Astrocyte (in vitro differentiated cells and primary cell): ENCODE data around the gene PLEKHB1. TPM values are rescaled to one million over a fixed set of nuclear protein-coding genes. Genes with fewer than 3 reads are reported as not detected.

Experiments used
- DNase-seq: peaks from one replicate; pipeline ENCODE4 v3.0.0-alpha.2; 2010; ENCODE audit warnings: low read depth
- FAIRE-seq: peaks from 2 replicates; lab custom pipeline; 2011; peaks lifted over from hg19 to GRCh38; lab: Jason Lieb, UNC
- H2AFZ ChIP-seq: 2 replicates; pipeline ENCODE4 v1.6.0; 2012; ENCODE audit warnings: low read depth, low read length, inconsistent platforms
- H3K27ac ChIP-seq: 2 replicates; pipeline ENCODE4 v1.5.1; 2011; ENCODE audit warnings: low read depth, low read length, inconsistent platforms
- H3K27me3 ChIP-seq: 2 replicates; pipeline ENCODE4 v1.6.0; 2011; ENCODE audit warnings: low read length, inconsistent platforms; ENCODE audit not compliant: insufficient read depth
- H3K36me3 ChIP-seq: 2 replicates; pipeline ENCODE4 v1.5.1; 2011; ENCODE audit warnings: low read length, inconsistent platforms; ENCODE audit not compliant: insufficient read depth
- H3K4me1 ChIP-seq: 2 replicates; pipeline ENCODE4 v1.5.1; 2011; ENCODE audit warnings: low read length, inconsistent platforms; ENCODE audit not compliant: insufficient read depth
- H3K4me2 ChIP-seq: 2 replicates; pipeline ENCODE4 v1.6.0; 2012; ENCODE audit warnings: low read length, inconsistent platforms
- H3K4me3 ChIP-seq: 2 replicates; pipeline ENCODE4 v1.5.1; 2011; ENCODE audit warnings: low read depth, mild to moderate bottlenecking, low read length, inconsistent platforms; ENCODE audit not compliant: insufficient read depth
- H3K79me2 ChIP-seq: 2 replicates; pipeline ENCODE4 v1.6.0; 2012; ENCODE audit warnings: mild to moderate bottlenecking, low read length, inconsistent platforms; ENCODE audit not compliant: insufficient read depth
- H3K9ac ChIP-seq: 2 replicates; pipeline ENCODE4 v1.6.0; 2012; ENCODE audit warnings: mild to moderate bottlenecking, low read length, inconsistent platforms
- H3K9me3 ChIP-seq: 2 replicates; pipeline ENCODE4 v1.5.1; 2012; ENCODE audit warnings: low read depth, mild to moderate bottlenecking, low read length, inconsistent platforms; ENCODE audit not compliant: insufficient read depth
- H4K20me1 ChIP-seq: 2 replicates; pipeline ENCODE4 v1.6.0; 2012; ENCODE audit warnings: low read length, inconsistent platforms; ENCODE audit not compliant: insufficient read depth
- H3K27ac Mint-ChIP-seq: one replicate; pipeline ENCODE4 v1.8.0; 2021; ENCODE audit warnings: mild to moderate bottlenecking, mixed read lengths; ENCODE audit not compliant: unreplicated experiment
- H3K27me3 Mint-ChIP-seq: one replicate; pipeline ENCODE4 v1.8.0; 2021; ENCODE audit warnings: low read depth, mixed read lengths; ENCODE audit not compliant: unreplicated experiment
- H3K36me3 Mint-ChIP-seq: one replicate; pipeline ENCODE4 v1.8.0; 2021; ENCODE audit warnings: low read depth, mixed read lengths; ENCODE audit not compliant: unreplicated experiment
- H3K4me1 Mint-ChIP-seq: one replicate; pipeline ENCODE4 v1.8.0; 2021; ENCODE audit warnings: low read depth, mixed read lengths; ENCODE audit not compliant: unreplicated experiment
- H3K4me3 Mint-ChIP-seq: one replicate; pipeline ENCODE4 v1.8.0; 2021; ENCODE audit warnings: mild to moderate bottlenecking, moderate library complexity, mixed read lengths; ENCODE audit not compliant: unreplicated experiment
- H3K9me3 Mint-ChIP-seq: one replicate; pipeline ENCODE4 v1.8.0; 2021; ENCODE audit warnings: mild to moderate bottlenecking, mixed read lengths; ENCODE audit not compliant: unreplicated experiment
- CTCF ChIP-seq: IDR thresholded peaks from 2 replicates; pipeline ENCODE4 v1.5.1; 2011; ENCODE audit warnings: low read depth, mild to moderate bottlenecking, inconsistent platforms, low read length, moderate library complexity; ENCODE audit not compliant: insufficient read depth
- EZH2 ChIP-seq: IDR thresholded peaks from 2 replicates; pipeline ENCODE4 v1.6.1; 2012; ENCODE audit warnings: mild to moderate bottlenecking, low read length, inconsistent platforms; ENCODE audit not compliant: insufficient read depth
- total RNA-seq: library from RNA; stranded (reverse); gene quantifications from 2 replicates; pipeline ENCODE4 v1.2.1, GENCODE V29; 2021

PLEKHB1 gene
- total RNA-seq, 1 donor from 2014 or later: 4.5 TPM

GRCh38 chr11:73680687-73681086, 34.3 kb downstream of the PLEKHB1 start:
- no peak overlapping the region for H3K4me3 Mint-ChIP-seq
- no peaks in the 10 kb centered on the region for H3K4me1 Mint-ChIP-seq
- no peak overlapping the region for H3K9ac ChIP-seq
- no peaks in the 10 kb centered on the region for H3K79me2 ChIP-seq
- no peaks in the 10 kb centered on the region for H3K27me3 ChIP-seq
- no peaks in the 10 kb centered on the region for H4K20me1 ChIP-seq
- no peak overlapping the region for H3K27ac ChIP-seq
- H3K36me3 ChIP-seq: peaks cover 17% of the 10 kb centered on the region
- no peaks in the 10 kb centered on the region for H3K9me3 ChIP-seq
- no peak overlapping the region for H2AFZ ChIP-seq
- no peaks in the 10 kb centered on the region for H3K9me3 Mint-ChIP-seq
- no peaks in the 10 kb centered on the region for H3K27me3 Mint-ChIP-seq
- H3K4me1 ChIP-seq: no peaks in the 10 kb centered on the region
- H3K36me3 Mint-ChIP-seq: peaks cover 14% of the 10 kb centered on the region
- TF ChIP-seq EZH2 (no peak), CTCF (no peak)
- H3K4me3 ChIP-seq: no peak overlapping the region
- H3K27ac Mint-ChIP-seq: no peak overlapping the region
- H3K4me2 ChIP-seq: no peak overlapping the region
- FAIRE-seq (no peak), DNase-seq (no peak)

- Histone ChIP-seq H3K79me2 (no peaks in the 10 kb centered on the region), H3K36me3 (peaks cover 14% of the 10 kb centered on the region), H3K4me3 (no peak overlapping the region), H3K27me3 (no peaks in the 10 kb centered on the region), H2AFZ (no peak overlapping the region), H3K4me1 (no peaks in the 10 kb centered on the region), H3K27ac (no peak overlapping the region), H3K9me3 (no peaks in the 10 kb centered on the region), H3K9ac (no peak overlapping the region), H3K4me2 (no peak overlapping the region), H4K20me1 (no peaks in the 10 kb centered on the region)
- no peak overlapping the region for H3K4me3 Mint-ChIP-seq
- no peaks in the 10 kb centered on the region for H3K9me3 Mint-ChIP-seq
- peaks cover 12% of the 10 kb centered on the region for H3K36me3 Mint-ChIP-seq
- H3K4me1 Mint-ChIP-seq: no peaks in the 10 kb centered on the region
- H3K27ac Mint-ChIP-seq: no peak overlapping the region
- no peak for TF ChIP-seq EZH2
- TF ChIP-seq CTCF: no peak
- no peak for DNase-seq
- H3K27me3 Mint-ChIP-seq: no peaks in the 10 kb centered on the region
- FAIRE-seq: no peak
Measured at GRCh38 chr11:73693899-73694525, 47.6 kb downstream of the PLEKHB1 start.

GRCh38 chr11:73705053-73705452, 58.7 kb downstream of the PLEKHB1 start:
- H3K4me2 ChIP-seq: no peak overlapping the region
- no peaks in the 10 kb centered on the region for H3K27me3 Mint-ChIP-seq
- FAIRE-seq (no peak), DNase-seq (no peak)
- no peak for TF ChIP-seq EZH2
- no peak for TF ChIP-seq CTCF
- H3K27me3 ChIP-seq: no peaks in the 10 kb centered on the region
- no peak overlapping the region for H3K9ac ChIP-seq
- no peak overlapping the region for H2AFZ ChIP-seq
- H3K79me2 ChIP-seq: no peaks in the 10 kb centered on the region
- H3K9me3 ChIP-seq: no peaks in the 10 kb centered on the region
- no peak overlapping the region for H3K27ac Mint-ChIP-seq
- H3K4me3 Mint-ChIP-seq: no peak overlapping the region
- H3K4me3 ChIP-seq: no peak overlapping the region
- no peak overlapping the region for H3K27ac ChIP-seq
- H3K36me3 ChIP-seq: peaks cover 22% of the 10 kb centered on the region
- H3K9me3 Mint-ChIP-seq: no peaks in the 10 kb centered on the region
- no peaks in the 10 kb centered on the region for H3K4me1 ChIP-seq
- peaks cover 10% of the 10 kb centered on the region for H4K20me1 ChIP-seq
- peaks cover 4% of the 10 kb centered on the region for H3K36me3 Mint-ChIP-seq
- H3K4me1 Mint-ChIP-seq: no peaks in the 10 kb centered on the region
